ENCODE measurements around the gene CEP89.

CEP89 gene

GRCh38 chr19:32831611-32832010 is 140.1 kb downstream of the CEP89 start:
- no peak for DNase-seq

DNA sequence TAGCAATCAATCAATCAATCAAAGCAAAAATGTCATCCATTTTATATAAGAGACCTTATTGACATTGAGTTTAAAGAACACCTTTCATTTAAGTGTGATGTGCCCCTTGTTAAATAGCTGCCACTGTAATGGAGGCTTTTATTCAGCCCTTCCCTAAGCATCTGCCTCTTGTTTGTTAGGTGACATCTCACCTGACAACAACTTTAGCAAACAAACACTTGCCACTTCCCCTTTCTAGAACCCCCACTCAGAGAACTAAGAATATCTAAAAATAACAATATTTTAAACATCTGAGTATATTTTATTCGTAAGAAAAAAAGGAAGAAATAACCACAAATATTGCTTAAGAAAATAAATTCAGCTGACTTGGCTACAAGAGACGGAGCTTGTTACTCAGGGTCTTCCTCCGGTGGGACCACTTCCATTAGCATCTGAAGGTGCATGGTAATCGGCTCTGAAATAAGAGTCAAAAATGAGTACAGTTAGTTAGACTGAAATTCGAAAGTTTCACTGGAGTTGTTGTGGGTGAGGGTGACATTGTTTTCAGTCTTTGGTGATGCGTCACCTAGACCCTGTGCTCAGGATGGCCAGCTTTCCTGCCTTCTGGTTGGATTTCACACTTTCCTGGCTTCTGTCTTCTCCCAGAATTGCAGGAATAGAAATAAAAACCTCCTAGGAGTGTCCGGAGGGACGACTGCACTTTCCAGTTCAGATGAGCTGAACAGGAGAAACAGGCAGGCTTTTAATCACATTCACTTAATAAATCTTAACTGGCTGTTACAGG is 141.3 kb downstream of the CEP89 start:
- DNase-seq, result no peak

DNA sequence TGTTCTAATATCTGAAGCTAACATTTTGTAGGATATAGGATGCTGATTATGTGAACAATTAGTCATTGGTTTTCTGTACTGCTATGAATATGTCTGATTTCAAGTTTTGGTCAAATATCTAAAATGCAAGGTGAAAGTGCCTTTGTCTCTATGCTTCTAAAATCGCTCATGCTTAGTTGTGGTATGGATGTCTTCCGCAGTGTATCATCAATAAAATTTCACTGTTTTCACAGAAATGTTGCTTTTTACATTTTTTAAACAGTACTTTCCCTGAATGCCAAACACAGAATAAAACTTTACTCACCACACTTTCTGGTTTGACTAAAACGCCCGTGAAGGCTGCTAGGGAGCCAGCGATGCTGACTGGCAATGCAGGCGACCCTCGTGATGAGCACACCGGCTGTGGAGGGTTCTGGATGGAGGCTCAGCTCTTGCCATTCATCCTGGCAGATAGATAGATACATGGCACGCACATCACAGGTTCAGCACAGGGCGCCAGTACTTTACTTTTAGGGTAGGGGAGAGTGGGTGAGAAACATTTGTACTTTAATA is 142.3 kb downstream of the CEP89 start:
- DNase-seq, result no peak

DNA sequence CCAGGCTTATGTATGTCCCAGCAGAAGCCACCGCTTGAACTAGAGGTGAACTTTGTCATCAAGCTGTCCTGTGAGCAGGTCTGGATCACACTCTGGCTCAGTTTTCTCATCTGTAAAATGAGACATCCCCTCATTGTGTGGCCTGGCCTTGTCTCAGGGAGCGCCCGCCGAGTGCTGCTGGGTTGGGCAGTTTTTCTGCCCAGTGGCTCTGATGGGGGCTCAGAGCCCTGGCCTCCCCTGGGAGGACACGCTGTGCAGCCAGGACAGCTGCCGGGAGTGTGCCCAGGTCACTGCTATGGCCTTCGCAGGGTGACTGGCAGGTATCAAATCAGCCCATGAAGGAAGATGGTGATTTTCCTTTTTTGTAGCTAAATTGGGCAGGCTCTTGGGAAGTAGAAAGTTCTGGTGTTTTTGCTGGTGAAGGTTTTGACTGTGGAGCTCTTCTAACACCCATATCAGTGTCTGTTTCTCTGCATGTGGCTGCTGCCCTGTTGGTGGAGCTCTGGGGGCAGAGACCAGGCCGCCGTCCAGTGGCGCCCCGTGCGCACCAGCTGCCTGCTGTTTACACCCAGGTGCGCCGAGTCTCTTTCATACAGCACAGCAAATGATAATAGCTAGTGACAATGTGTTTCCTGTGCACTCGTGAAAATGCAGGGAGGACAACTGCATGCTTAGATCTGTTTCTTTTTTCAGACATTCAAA is 143.0 kb downstream of the CEP89 start:
- DNase-seq, result peak; percentile 19

DNA sequence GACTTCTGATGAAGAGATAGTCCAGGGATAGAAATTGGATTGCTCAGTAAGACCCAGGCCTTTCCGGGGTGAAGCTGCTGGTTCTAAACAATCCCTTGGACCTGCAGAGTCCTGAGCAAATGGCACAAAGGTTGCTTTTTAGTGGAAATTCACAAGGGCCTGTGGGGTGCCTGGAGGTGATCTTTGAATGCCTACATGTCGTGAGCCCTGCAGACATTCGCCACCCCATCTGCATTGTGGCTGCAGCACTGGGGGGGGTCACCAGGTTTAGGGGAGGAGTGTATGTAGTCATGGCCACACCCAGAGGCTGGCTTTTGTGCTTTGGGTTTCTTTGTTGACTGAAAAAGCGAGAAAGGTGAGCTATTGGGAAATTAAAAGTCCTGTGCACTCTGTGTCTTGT is 143.6 kb downstream of the CEP89 start:
- no peak for DNase-seq

All from NCI-H1092 (cell line).